ENCODE data around the gene RAB3A. TPM values are rescaled to one million over a fixed set of nuclear protein-coding genes. Genes with fewer than 3 reads are reported as not detected.
A peak's percentile ranks its signal among the peaks of the same experiment; 100 is the strongest.

The RAB3A gene
- polyA plus RNA-seq, 6 donors from 2014 or later = 0.21 to 2.8 (median 0.80) TPM

DNA sequence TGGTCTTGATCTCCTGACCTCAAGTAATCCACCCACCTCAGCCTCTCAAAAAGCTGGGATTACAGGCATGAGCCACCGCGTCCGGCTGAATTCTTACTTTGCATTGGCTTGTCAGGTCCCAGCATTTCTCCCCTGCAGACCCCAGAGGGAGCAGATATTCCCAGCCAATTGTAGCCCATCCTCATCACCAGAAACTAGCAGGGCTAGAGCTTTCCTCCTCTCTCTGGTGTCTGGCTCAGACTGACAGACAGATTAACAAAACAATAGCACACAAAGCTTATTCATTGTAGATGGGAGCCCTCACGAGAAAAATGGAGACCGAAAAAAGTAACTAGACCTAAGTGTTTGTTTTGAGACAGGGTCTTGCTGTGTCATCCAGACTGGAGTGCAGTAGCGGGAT is 18.3 kb downstream of the RAB3A start:
- Mint-ChIP-seq H3K27ac (peak overlapping the region in 3 of 6 donors; percentile 40 to 73 (median 59)), H3K4me3 (peak overlapping the region in 1 of 8 donors; percentile 64), H3K27me3 (no peaks in the 10 kb centered on the region)

DNA sequence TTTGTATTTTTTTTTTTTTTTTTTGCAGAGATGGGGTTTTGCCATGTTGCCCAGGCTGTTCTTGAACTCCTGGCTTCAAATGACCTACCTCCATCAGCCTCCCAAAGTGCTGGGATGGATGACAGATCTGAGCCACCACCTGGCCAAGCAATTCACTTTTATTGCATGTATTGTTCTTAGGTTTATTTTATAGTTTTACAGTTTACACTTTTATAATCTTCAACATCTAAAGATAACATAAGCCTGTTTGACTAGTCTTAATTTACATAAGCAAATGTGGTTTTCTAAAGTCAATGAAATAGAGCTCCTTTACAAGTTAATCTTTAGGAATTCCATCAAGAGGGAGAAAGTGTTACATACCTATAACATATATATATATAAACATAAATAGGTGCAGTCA is 20.3 kb downstream of the RAB3A start:
- no peaks in the 10 kb centered on the region for H3K9me3 Mint-ChIP-seq
- no peaks in the 10 kb centered on the region for H3K27me3 Mint-ChIP-seq
- DNase-seq (no peak), ATAC-seq (ENCODE audit: low read depth in 2 of 2) (no peak)
- no peak overlapping the region for H3K4me3 Mint-ChIP-seq
- no peaks in the 10 kb centered on the region for H3K36me3 Mint-ChIP-seq
- H3K27ac Mint-ChIP-seq = peak overlapping the region in 1 of 6 donors; percentile 92
- peaks cover 11 to 56% (median 19%) of the 10 kb centered on the region in 3 donors for H3K4me1 Mint-ChIP-seq

More for the DNA sequence above, 18.3 kb downstream of the RAB3A start:
- Mint-ChIP-seq H3K36me3 (no peaks in the 10 kb centered on the region), H3K9me3 (no peaks in the 10 kb centered on the region), H3K4me1 (peaks cover 4 to 48% (median 14%) of the 10 kb centered on the region in 3 donors)
- ATAC-seq (ENCODE audit: low read depth in 2 of 2) (no peak), DNase-seq (no peak)

DNA sequence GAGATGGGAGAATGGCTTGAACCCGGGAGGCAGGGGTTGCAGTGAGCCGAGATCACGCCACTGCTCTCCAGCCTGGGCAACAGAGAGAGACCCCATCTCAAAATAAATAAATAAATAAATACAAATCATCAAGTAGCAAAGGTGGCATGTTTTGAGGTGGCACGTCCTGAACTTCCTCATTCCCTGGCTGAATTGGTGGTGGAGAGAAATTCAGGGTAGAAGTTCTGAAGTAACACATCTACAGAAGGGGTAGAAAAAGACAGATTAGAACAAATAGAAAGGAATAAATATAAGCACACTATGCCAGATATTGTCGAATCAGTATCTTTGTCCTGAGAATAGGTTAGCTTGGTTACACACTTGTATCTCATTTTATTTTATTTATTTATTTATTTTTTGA is 23.9 kb downstream of the RAB3A start:
- DNase-seq (no peak), ATAC-seq (ENCODE audit: low read depth in 2 of 2) (no peak)
- Mint-ChIP-seq H3K9me3 (no peaks in the 10 kb centered on the region), H3K27ac (peak overlapping the region in 5 of 6 donors; percentile 10 to 94 (median 54)), H3K36me3 (peaks cover 4 to 16% of the 10 kb centered on the region in 2 donors), H3K4me3 (peak overlapping the region in 7 of 8 donors; percentile 4 to 83 (median 47)), H3K4me1 (peaks cover 26 to 74% (median 47%) of the 10 kb centered on the region in 3 donors), H3K27me3 (no peaks in the 10 kb centered on the region)

DNA sequence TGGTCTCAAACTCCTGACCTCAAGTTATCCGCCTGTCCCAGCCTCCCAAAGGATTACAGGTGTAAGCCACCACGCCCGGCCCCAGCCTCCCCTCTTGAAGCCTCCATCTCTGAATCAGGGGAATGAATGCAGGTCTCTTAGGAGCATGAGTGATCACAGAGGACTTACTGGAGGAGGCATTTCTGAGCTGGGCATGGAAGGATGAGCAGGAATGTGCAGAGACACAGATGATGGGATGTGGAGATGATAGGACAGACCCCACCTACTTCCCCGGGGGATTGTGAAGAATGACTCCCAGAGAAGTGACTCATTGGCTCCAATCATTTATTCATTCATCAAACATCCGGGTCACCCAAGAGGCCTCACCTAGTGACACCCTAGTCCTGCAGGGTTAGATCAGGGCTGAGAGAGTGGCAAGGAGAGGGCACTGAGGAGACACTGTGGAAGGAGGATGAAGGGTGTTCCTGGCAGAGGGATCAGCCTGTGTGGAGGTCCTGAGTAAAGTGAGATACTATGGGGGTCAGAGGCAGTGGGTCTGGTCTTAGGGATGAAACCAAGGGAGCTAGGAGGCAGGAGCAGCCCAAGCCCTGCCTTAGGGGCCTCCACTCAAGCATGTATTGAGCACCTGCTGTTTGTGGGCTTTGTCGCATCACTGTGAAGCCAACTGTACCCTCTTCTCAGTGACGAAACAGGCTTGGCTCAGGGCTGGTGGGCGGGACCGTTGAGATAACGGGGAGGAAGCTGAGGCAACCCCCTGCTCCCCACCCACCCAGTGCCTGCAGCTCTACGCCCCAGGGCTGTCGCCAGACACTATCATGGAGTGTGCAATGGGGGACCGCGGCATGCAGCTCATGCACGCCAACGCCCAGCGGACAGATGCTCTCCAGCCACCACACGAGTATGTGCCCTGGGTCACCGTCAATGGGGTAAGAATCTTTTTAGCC is 27.2 kb downstream of the RAB3A start:
- Mint-ChIP-seq H3K27ac (peak overlapping the region in 3 of 6 donors; percentile 59 to 69 (median 61)), H3K9me3 (no peaks in the 10 kb centered on the region), H3K27me3 (no peaks in the 10 kb centered on the region), H3K4me3 (peak overlapping the region; percentile 59 to 99 (median 94)), H3K4me1 (peaks cover 44 to 88% (median 75%) of the 10 kb centered on the region in 3 donors), H3K36me3 (peaks cover 4 to 16% of the 10 kb centered on the region in 2 donors)
- DNase-seq (no peak), ATAC-seq (ENCODE audit: low read depth in 2 of 2) (no peak)

DNA sequence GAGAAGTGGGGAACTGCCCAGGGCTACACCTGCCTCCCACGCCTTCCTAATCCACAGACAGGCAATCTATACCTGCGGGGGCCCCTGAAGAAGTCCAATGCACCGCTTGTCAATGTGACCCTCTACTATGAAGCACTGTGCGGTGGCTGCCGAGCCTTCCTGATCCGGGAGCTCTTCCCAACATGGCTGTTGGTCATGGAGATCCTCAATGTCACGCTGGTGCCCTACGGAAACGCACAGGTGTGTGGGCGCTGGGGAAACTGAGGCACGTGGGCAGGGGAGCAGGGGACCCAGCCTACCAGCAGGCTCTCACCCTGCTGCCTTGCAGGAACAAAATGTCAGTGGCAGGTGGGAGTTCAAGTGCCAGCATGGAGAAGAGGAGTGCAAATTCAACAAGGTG is 28.9 kb downstream of the RAB3A start:
- peaks cover 4 to 16% of the 10 kb centered on the region in 2 donors for H3K36me3 Mint-ChIP-seq
- H3K4me3 Mint-ChIP-seq = peak overlapping the region; percentile 93 to 99 (median 96)
- H3K9me3 Mint-ChIP-seq = no peaks in the 10 kb centered on the region
- peaks cover 54 to 89% (median 82%) of the 10 kb centered on the region in 3 donors for H3K4me1 Mint-ChIP-seq
- ATAC-seq (ENCODE audit: low read depth in 2 of 2) (no peak), DNase-seq (no peak)
- peak overlapping the region in 3 of 6 donors; percentile 65 to 100 (median 99) for H3K27ac Mint-ChIP-seq
- no peaks in the 10 kb centered on the region for H3K27me3 Mint-ChIP-seq

DNA sequence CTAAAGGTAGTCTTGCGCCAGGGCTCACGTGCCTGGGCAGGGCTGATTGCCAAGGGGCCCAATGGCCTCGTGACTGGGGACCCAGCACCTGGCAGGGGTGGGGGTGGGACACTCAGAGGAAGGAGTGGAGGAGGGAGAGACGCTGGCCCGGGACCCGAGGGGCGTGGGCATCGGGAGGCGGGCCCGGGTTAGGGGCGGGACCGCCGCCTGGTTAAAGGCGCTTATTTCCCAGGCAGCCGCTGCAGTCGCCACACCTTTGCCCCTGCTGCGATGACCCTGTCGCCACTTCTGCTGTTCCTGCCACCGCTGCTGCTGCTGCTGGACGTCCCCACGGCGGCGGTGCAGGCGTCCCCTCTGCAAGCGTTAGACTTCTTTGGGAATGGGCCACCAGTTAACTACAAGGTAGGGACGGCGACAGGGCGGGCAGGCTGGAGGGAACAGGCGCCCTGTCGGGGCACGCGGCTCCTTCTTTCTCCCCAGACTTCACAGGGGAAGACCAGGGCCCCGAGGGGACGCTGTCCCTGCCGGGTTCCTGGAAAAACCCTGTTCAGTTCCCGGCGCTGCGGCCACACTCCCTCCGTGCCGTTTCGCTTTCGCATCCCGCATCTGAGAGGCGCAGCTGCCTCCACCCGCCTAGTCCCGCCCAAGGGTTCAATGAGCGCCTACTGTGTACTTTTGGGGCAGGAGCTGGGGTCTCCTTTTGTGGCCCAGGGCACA is 30.1 kb downstream of the RAB3A start, which contains the start of gene IFI30:
Gene IFI30 (plus strand): TSS at position 242 of the 717 bp plus-strand sequence. CDS start 29 bp downstream, at position 271.
- Mint-ChIP-seq H3K9me3 (no peaks in the 10 kb centered on the region), H3K27me3 (no peaks in the 10 kb centered on the region), H3K36me3 (peaks cover 4 to 16% of the 10 kb centered on the region in 2 donors), H3K27ac (peak within 1 kb of the TSS; percentile 99 to 100 (median 99)), H3K4me1 (peaks cover 55 to 87% (median 84%) of the 10 kb centered on the region in 3 donors), H3K4me3 (peak within 1 kb of the TSS; percentile 93 to 99 (median 96))
- DNase-seq = peak; percentile 89
- peak; percentile 53 to 62 for ATAC-seq (ENCODE audit: low read depth in 2 of 2)

DNA sequence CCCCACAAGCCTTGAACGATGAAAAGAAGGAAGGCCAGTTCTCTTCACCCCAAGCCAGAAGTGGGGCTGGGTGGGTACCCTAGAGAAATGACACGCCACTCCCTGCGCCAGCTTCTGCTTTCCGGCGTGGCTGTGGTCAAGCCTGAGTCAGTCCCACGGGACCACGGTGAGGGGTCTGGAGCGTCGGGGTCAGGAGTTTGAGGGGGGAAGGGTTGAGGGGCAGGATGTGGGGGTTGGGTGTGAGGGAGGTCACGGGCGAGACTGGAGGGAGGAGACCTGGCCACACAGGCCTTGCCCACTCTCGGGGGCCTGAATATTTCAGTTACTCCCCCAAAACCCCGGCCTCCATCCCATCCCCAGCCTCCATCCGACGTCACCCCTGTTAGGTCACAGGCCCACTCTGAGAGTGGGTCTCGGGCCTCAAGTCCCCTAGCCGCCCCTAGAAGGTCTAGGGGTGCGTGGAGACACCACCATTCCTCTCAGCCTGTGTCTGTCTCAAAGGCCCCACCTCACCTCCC is 30.7 kb downstream of the RAB3A start:
- Mint-ChIP-seq H3K36me3 (peaks cover 4 to 16% of the 10 kb centered on the region in 2 donors), H3K4me1 (peaks cover 57 to 91% (median 86%) of the 10 kb centered on the region in 3 donors), H3K27ac (peak overlapping the region; percentile 99 to 100 (median 99)), H3K27me3 (no peaks in the 10 kb centered on the region), H3K4me3 (peak overlapping the region; percentile 93 to 99 (median 96)), H3K9me3 (no peaks in the 10 kb centered on the region)
- no peak for DNase-seq
- ATAC-seq (ENCODE audit: low read depth in 2 of 2) = peak; percentile 10 to 11

DNA sequence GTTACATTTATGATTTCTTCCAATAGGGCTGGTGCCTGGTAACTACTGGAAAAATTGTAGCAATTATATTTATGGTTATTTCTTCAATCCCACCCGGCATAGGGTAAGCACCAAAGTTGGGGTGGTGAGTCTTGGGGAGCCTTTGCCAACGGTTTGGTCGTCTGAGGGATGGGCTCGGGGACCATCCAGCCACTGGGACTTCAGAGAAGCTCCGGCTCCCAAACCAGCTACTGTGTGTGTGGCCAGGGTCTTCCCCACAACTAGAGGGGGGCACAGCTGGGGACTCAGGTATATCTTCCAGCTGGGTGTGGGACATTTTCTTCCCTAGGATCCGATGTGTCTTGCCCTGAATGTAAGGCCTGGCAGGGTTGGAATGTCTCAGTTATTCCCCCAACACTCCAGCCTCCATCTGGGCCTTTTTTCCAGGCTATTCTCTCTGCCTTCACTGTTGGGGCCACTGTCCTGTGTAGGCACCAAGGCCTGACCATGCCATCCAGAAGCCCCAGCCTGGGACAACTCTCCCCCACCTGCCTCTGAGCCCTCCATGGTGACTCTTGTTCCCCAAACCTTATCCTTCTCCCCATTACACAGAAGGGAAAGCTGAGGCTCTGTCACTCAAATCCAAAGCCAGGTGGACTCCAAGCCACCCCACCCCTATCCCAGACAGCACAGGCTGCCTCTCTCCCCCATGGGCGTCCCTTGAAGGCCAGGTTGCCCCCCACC is 31.4 kb downstream of the RAB3A start:
- no peak for DNase-seq
- Mint-ChIP-seq H3K27me3 (no peaks in the 10 kb centered on the region), H3K36me3 (peaks cover 4 to 15% of the 10 kb centered on the region in 2 donors), H3K27ac (peak overlapping the region; percentile 99 to 100 (median 99)), H3K4me1 (peaks cover 60 to 89% (median 86%) of the 10 kb centered on the region in 3 donors), H3K9me3 (no peaks in the 10 kb centered on the region), H3K4me3 (peak overlapping the region; percentile 93 to 99 (median 96))
- no peak for ATAC-seq (ENCODE audit: low read depth in 2 of 2)

DNA sequence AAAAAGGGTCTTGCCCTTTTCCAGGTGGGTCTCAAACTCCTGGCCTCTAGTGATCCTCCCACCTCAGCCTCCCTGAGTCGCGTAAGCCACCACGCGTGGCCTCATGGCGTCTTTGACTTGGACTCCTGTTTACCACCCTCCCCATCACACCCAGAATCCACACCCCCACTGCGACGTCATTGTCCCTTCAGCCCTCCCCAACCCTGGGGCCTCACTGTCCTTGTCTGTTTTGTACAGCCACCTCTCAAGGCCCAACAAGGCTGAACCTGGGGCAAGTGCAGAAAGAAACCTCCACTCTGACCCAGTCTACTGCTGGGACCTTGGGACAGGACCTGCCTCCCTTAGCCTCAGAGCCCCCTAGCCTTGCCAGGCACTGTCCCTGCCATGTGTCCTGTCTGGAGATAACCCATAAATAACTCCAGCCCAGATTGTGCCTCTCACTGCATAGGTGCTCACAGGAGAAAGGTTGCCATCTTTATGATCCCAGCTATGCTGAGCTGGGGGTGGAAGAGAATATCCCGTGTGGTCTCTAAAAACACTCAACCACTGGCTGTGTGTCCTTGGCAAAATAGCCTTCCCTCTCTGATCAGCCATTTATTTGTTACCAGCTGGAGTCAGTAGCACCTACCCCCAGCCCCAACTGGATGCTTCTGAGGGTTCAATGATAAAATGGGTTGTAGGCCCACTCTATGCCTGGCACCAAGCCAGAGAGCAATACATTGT is 32.1 kb downstream of the RAB3A start:
- Mint-ChIP-seq H3K4me1 (peaks cover 55 to 83% (median 80%) of the 10 kb centered on the region in 3 donors), H3K27me3 (no peaks in the 10 kb centered on the region), H3K9me3 (no peaks in the 10 kb centered on the region), H3K27ac (peak overlapping the region; percentile 98 to 100 (median 99)), H3K4me3 (peak overlapping the region; percentile 56 to 99 (median 93)), H3K36me3 (peaks cover 4 to 7% of the 10 kb centered on the region in 2 donors)
- DNase-seq (no peak), ATAC-seq (ENCODE audit: low read depth in 2 of 2) (no peak)

DNA sequence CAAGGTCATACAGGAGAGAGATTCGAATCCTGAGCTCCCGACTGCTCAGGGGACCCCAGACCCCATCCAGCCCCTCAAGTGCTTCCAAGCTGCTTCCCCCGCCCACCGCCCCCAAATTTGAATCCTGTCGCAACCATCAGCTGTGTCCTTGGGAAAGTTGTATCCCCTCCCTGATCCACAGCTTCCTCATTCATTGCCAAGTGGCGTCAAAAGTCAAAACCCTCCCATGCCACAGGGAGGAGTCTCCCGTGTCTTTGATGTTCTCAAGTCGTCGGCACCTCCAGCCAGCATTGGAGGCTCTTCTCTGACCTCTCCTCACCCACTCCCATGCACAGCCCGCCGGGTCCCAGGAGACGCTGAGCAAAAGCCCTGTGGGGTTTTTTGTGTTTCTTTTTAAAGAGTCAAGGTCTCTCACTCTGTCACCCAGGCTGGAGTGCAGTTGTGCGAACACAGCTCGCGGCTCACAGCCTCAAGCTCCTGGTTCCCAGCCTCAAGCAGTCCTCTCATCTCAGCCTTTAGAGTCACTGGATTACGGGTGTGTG is 33.1 kb downstream of the RAB3A start:
- H3K9me3 Mint-ChIP-seq = no peaks in the 10 kb centered on the region
- H3K27ac Mint-ChIP-seq = peak overlapping the region; percentile 96 to 100 (median 99)
- no peaks in the 10 kb centered on the region for H3K27me3 Mint-ChIP-seq
- DNase-seq = peak; percentile 51
- H3K36me3 Mint-ChIP-seq = peaks cover under 1 to 5% of the 10 kb centered on the region in 2 donors
- peak in 1 of 2 donors; percentile 7 for ATAC-seq (ENCODE audit: low read depth in 2 of 2)
- peak overlapping the region; percentile 77 to 99 (median 93) for H3K4me3 Mint-ChIP-seq
- peaks cover 52 to 75% (median 73%) of the 10 kb centered on the region in 3 donors for H3K4me1 Mint-ChIP-seq

DNA sequence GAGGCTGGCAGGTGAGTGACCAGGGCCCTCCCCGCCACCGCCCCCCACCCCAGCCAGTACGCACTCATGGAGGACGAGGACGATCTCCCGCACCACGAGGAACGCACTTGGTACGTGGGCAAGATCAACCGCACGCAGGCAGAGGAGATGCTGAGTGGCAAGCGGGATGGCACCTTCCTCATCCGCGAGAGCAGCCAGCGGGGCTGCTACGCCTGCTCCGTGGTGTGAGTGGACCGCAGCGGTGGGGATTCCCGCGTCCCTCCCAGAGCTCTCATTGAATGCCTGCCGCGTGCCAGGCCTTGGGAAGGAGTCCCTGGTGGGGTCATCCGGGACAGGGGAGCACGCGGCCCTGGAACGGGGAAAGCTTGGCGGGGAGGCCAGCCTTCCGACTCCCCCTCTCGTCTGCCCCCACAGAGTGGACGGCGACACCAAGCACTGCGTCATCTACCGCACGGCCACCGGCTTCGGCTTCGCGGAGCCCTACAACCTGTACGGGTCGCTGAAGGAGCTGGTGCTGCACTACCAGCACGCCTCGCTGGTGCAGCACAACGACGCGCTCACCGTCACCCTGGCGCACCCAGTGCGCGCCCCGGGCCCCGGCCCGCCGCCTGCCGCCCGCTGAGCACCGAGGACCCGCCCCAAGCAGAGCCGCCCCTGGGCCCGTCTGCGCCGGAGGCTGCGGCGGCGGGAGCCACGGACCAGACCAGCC is 35.0 kb downstream of the RAB3A start:
- Mint-ChIP-seq H3K27me3 (no peaks in the 10 kb centered on the region), H3K9me3 (no peaks in the 10 kb centered on the region), H3K4me1 (peaks cover 47 to 59% (median 59%) of the 10 kb centered on the region in 3 donors), H3K36me3 (peaks cover 3 to 10% of the 10 kb centered on the region in 2 donors), H3K27ac (peak overlapping the region in 5 of 6 donors; percentile 96 to 100 (median 99)), H3K4me3 (peak overlapping the region in 3 of 8 donors; percentile 70 to 97 (median 94))
- DNase-seq = peak; percentile 42
- ATAC-seq (ENCODE audit: low read depth in 2 of 2) = peak in 1 of 2 donors; percentile 6
